PC-3 (cell line): Measurements from ENCODE around the gene MLC1.

ENCODE experiments used
- CTCF ChIP-seq: fragments of 300-600 bp; sonication (generic); conservative IDR thresholded peaks from 2 replicates; pipeline ENCODE4 v1.5.1; 2017; ENCODE audit warnings: antibody characterized with exemption, low read depth, mild to moderate bottlenecking, low read length
- EZH2 ChIP-seq: fragments of 300-600 bp; sonication (generic); IDR thresholded peaks from one replicate; pipeline ENCODE4 v1.6.1; 2017; ENCODE audit warnings: antibody characterized with exemption, mild to moderate bottlenecking, low read length; ENCODE audit not compliant: unreplicated experiment
- EZH2phosphoT487 ChIP-seq: fragments of 300-600 bp; sonication (generic); IDR thresholded peaks from 2 replicates; pipeline ENCODE4 v1.6.1; 2018; ENCODE audit warnings: mild to moderate bottlenecking, antibody characterized with exemption, low read length, borderline replicate concordance

GRCh38 chr22:50074056-50074455 is 11.2 kb downstream of the MLC1 start:
- no peak for TF ChIP-seq CTCF
- no peak for TF ChIP-seq EZH2phosphoT487
- TF ChIP-seq EZH2: no peak
